HL-60/S4 treated with phorbol 12-myristate 13-acetate at 8.2 ng/mL for 4 days and 3 days (cell line): ENCODE results near the gene PALD1.
"Not testable (repeated sequence)": the region's sequence is repeated elsewhere in the genome, so short reads cannot be mapped to it uniquely, and the experiment has no call there.

ENCODE experiments used
- in situ Hi-C: fragments of 300-500 bp; cut with MboI; formaldehyde crosslinking; loops from 2 replicates; pipeline ENCODE4 v1.15.0; 2022; ENCODE audit warnings: low sequenced_read_pairs

The PALD1 gene

DNA sequence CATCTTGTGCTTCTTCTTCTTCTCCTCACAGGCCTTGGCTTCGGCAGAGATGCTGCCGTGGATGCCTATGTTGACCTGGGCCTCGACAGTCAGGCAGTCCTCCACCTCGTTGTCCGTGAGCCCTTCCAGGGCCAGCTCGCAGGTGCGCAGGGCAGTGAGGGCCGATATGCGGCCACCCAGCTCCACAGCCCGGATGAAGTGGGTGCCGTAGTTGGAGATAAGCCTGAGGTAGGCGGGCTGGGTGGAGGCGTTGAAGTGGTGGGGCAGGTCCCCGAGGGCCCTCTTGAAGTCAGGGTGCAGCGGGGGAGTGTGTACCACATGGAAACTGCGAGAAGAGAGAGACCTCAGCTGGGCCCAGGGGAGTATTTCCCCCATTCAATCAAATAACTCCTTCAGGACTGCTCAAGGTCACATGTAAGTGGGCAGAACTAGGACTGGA lies 120.3 kb downstream of the PALD1 start:
- in situ Hi-C loops = no loop called here

GRCh38 chr10:70599319-70599718 lies 120.8 kb downstream of the PALD1 start:
- in situ Hi-C loops = no loop called here

DNA sequence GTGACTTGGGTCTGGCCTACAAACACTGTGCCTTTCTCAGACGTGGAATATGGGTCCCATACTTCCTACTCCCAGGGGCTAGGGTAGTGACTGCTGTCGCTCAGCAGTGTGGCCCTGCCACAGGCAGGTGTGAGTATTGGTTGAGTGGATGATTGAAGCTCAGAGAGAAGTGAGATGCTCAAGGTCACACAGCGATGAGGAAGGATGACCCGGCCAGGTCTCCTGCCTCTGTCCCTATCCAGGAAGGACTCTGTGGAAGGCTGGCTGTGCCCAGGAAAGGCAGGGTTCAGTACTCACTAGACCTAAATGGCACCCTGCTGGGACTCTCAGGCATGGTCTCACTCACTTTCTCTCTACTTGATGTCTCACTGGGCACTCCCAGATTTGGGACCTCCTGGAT lies 121.2 kb downstream of the PALD1 start:
- in situ Hi-C loops = no loop called here

DNA sequence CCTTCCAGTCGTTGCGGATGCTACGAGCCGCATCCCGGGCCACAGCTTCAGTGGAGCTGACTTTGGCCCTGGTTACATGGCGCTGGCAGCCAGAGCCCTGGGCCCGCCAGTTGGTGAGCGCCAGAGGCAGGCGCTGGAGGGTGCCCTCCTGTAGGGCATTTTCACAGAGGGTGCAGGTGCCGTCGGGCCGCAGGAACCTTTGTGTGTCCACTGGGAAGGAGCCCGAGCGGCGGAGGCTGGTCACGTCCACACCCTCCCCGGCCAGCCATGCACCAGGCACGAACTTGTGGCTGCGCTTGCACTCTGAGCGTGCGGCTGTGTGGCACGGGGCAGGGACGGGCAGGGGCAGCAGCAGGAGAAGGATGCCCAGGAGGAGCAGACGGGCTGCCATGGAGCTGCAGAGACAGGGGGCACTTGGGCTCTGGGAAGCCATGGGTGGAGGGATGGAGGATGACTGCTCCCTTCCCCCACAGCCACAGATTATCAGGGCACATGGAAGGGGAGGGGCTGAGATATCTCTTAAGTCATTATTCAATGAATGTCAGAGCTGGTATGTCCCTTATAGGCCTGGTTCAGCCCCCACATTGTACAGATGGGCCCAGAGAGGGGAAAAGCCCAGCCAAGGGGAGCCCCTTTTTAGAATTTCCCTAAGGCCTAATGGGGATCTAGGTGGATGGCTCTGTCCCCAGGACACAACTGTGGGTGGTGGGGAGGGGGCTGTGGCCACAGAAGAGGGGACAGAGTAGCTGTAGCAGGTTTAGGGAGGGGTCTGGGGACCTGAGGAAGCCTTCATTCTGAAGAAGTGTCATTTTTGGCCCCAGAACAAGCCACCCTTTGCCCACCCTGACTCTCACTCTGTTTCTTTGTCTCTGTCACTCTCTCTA lies 122.2 kb downstream of the PALD1 start:
- in situ Hi-C loops = no loop called here

DNA sequence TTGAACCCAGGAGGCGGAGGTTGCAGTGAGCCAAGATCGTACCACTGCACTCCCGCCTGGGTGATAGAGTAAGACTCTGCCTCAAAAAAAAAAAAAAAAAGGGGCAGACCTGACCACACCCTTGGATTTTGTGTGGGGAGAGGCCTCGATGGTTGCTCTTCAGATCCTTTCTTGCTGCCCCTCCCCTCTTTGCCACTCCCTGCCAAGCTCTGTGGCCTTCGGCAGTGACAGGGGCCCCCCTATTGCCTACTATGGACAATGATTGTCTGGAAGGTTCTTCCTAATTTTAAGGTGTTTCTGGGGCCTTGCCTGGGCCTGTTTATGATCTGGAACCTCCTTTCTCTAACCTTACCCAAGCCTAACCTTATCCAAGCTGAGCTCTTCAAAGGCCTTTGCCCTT lies 123.2 kb downstream of the PALD1 start:
- in situ Hi-C loops = no loop called here

- in situ Hi-C loops = no loop called here
Observed at GRCh38 chr10:70602665-70603448, 124.3 kb downstream of the PALD1 start, which contains the start of gene PRF1. PRF1 (minus strand) TSS chr10:70602741; CDS start chr10:70600902, 1,839 bp downstream.

GRCh38 chr10:70603449-70603801 lies 124.9 kb downstream of the PALD1 start:
- in situ Hi-C loops = no loop called here

DNA sequence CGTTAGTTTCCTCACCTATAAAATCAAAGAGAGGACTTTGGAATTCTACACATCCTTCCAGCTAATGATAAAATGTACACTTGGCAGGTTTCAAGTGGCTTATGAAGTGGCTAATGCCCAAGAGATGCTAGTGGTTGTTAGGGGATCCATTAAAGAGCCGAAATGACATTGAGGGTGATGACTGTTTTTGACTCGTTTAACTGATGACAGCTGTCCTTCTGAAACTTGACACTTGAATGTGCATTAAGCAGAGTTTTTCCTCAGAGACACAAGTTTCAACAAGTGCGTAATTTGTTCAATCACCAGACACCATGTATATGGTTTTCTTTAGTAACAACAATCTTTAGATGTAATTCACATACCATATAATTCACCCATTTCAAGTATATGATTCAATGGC lies 125.5 kb downstream of the PALD1 start:
- in situ Hi-C loops = no loop called here

GRCh38 chr10:70605161-70605560 lies 126.6 kb downstream of the PALD1 start:
- in situ Hi-C loops = no loop called here

GRCh38 chr10:70607936-70608335 lies 129.4 kb downstream of the PALD1 start:
- in situ Hi-C loops = no loop called here

DNA sequence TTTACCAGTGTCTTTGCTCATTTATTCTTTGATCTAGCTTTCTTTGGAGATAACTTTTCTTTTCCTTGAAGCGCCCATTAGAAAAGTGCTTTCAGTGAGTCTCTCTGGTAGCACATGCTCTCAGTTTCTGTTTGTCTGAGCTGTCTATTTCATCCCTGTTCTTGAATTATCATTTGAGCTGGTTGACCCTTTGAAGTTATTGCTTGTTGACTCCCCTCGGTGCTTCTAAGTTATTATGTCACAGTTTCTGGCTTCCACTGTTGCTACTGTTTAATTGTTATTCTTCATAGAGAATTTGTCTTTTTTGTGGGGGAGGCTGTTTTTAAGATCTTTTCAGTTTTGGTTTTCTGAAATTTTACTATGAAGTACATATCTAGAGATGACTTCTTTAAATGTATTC lies 135.4 kb downstream of the PALD1 start:
- in situ Hi-C loops = no loop called here

GRCh38 chr10:70614364-70614763 lies 135.8 kb downstream of the PALD1 start:
- in situ Hi-C loops = not testable (repeated sequence)

DNA sequence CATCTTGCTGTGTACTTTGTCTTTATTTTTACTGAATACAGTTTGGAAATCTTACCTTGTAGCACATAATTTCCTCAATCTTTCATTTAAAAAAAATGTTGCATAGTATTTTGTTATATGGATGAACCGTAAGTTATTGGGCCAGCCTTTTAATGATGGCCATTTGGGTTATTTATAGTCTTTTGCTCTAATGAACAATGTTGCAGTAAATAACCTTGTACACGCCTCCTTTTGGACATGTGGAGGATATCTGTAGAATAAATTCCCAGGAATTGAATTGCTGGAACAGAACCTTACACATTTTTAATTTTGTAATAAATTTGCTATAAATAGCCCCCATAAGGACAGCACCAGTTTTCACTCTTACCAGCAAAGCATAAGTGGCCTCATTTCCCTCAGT lies 136.6 kb downstream of the PALD1 start:
- in situ Hi-C loops = no loop called here

DNA sequence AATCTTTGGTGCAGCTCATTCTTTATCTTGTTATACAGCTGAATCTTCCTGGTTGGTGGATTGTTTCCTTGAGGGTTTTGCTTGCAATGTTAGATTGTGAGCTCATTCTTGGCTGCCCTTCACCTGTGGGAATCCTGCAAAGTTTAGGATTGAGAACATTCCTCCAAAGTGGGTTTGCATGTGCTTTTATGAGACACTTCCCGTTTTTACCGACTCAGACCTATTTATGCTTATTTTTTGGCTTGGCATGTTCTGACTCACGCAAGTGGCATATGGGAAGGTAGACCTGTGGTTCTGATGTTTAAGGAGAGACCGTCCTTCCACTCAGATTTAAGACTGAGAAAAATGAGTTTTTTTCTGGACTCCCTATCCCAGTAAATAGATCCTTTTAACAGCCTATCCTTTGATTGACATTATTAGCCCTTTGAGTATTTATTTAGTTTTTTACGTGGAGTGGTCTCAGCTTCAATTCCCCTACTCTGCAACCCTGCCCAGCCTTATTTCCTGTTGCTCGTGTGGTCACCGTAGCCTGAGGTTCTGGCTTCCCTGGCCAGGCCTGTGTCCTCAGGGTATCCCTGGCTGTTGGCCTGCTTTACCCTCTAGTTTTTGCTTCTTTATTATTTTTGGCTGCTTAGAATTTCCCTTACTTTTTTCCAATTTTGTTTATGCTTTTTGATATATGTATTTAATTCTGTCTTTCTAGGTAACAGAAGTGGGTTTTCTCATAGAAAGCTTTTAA lies 137.4 kb downstream of the PALD1 start:
- in situ Hi-C loops = no loop called here

DNA sequence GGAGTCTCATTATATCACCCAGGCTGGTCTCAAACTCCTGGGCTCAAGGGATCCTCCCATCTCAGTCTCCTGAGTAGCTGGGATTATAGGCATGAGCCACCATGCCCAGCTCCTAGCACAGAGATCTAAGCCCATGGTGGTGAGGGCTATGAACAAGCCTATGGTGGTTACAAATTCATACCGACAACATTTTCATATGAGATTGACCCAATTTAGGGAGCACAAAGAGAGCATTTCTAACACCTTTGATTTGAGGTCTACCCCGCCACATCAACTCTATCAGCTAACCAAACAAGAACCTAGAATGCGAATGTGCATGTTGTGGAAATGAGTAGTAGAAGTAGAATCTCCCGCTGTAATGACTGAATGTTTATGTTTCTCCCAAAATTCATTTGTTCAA lies 138.2 kb downstream of the PALD1 start:
- in situ Hi-C loops = no loop called here
